OCI-LY1 (cell line): ENCODE data around the gene SLC25A11.

Source experiments
- H2AFZ ChIP-seq: fragments of 200-600 bp; sonication (generic), shearing (Covaris generic); 2 replicates; pipeline ENCODE4 v1.6.0; 2014; ENCODE audit warnings: antibody characterized with exemption, mild to moderate bottlenecking, low read length
- H3F3A ChIP-seq: fragments of 200-600 bp; sonication (generic), shearing (Covaris generic); 2 replicates; pipeline ENCODE4 v1.6.0; 2014; ENCODE audit warnings: mild to moderate bottlenecking, antibody characterized with exemption, low read length, moderate library complexity; ENCODE audit not compliant: insufficient read depth
- H3K27ac ChIP-seq: fragments of 200-600 bp; sonication (generic); 2 replicates; pipeline ENCODE4 v1.5.1; 2014; ENCODE audit warnings: low read length, mixed run types, mild to moderate bottlenecking, low read depth; ENCODE audit not compliant: poor library complexity, severe bottlenecking
- H3K27me3 ChIP-seq: fragments of 200-600 bp; sonication (generic); 2 replicates; pipeline ENCODE4 v1.6.0; 2014; ENCODE audit warnings: antibody characterized with exemption, mild to moderate bottlenecking, low read length, moderate library complexity; ENCODE audit not compliant: insufficient read depth
- H3K36me3 ChIP-seq: fragments of 200-600 bp; sonication (generic); 2 replicates; pipeline ENCODE4 v1.6.1; 2014; ENCODE audit warnings: mild to moderate bottlenecking, antibody characterized with exemption, low read length, moderate library complexity, mixed read lengths; ENCODE audit not compliant: insufficient read depth
- H3K4me1 ChIP-seq: fragments of 200-600 bp; sonication (generic); 2 replicates; pipeline ENCODE4 v1.5.1; 2014; ENCODE audit warnings: mild to moderate bottlenecking, low read length, moderate library complexity; ENCODE audit not compliant: insufficient read depth, severe bottlenecking
- H3K4me2 ChIP-seq: fragments of 200-600 bp; sonication (generic), shearing (Covaris generic); 2 replicates; pipeline ENCODE4 v1.6.1; 2014; ENCODE audit warnings: low read length
- H3K4me3 ChIP-seq: fragments of 200-600 bp; sonication (generic); 2 replicates; pipeline ENCODE4 v1.5.1; 2014; ENCODE audit warnings: low read length, low read depth, mild to moderate bottlenecking, mixed read lengths; ENCODE audit not compliant: poor library complexity, severe bottlenecking
- H3K79me2 ChIP-seq: fragments of 200-600 bp; shearing (Covaris generic); 2 replicates; pipeline ENCODE4 v1.6.1; 2016; ENCODE audit warnings: mixed run types, low read length, mixed read lengths; ENCODE audit not compliant: insufficient read depth
- H3K9ac ChIP-seq: fragments of 200-600 bp; sonication (generic), shearing (Covaris generic); 2 replicates; pipeline ENCODE4 v1.6.1; 2014; ENCODE audit warnings: mild to moderate bottlenecking, low read length, mixed read lengths
- H3K9me2 ChIP-seq: fragments of 200-600 bp; sonication (generic), shearing (Covaris generic); 2 replicates; pipeline ENCODE4 v1.6.1; 2014; ENCODE audit warnings: low read depth, mild to moderate bottlenecking, low read length, mixed read lengths
- H3K9me3 ChIP-seq: fragments of 200-600 bp; shearing (Covaris generic); 2 replicates; pipeline ENCODE4 v1.6.1; 2014; ENCODE audit warnings: low read length, mixed read lengths
- H4K20me1 ChIP-seq: fragments of 200-600 bp; sonication (generic), shearing (Covaris generic); 2 replicates; pipeline ENCODE4 v1.6.0; 2016; ENCODE audit warnings: mild to moderate bottlenecking, low read length; ENCODE audit not compliant: insufficient read depth
- CTCF ChIP-seq: fragments of 200-600 bp; sonication (generic), shearing (Covaris generic); IDR thresholded peaks from 2 replicates; pipeline ENCODE4 v1.5.1; 2017; ENCODE audit warnings: mild to moderate bottlenecking, antibody characterized with exemption, low read length, moderate library complexity, mixed read lengths
- EZH2 ChIP-seq: fragments of 200-600 bp; sonication (generic), shearing (Covaris generic); IDR thresholded peaks from 2 replicates; pipeline ENCODE4 v1.8.0; 2017; ENCODE audit warnings: borderline replicate concordance, mixed run types, mild to moderate bottlenecking, antibody characterized with exemption, low read length, moderate library complexity, mixed read lengths

Gene SLC25A11

GRCh38 chr17:4950746-4951204, 10.9 kb upstream of the SLC25A11 start, which contains the start of gene ENO3:
TSS of gene ENO3 (plus strand) at chr17:4951119. CDS start at chr17:4951830, 711 bp downstream.
- Histone ChIP-seq H3K9ac (peak within 1 kb of the TSS; percentile 92), H3K4me1 (peaks cover 31% of the 10 kb centered on the region), H4K20me1 (no peaks in the 10 kb centered on the region), H3K9me2 (no peaks in the 10 kb centered on the region), H3K27ac (peak within 1 kb of the TSS; percentile 100), H3K4me3 (peak within 1 kb of the TSS; percentile 84), H3K36me3 (peaks cover 23% of the 10 kb centered on the region), H3K79me2 (peaks cover 9% of the 10 kb centered on the region), H3K4me2 (peak within 1 kb of the TSS; percentile 94), H3K9me3 (no peaks in the 10 kb centered on the region), H3F3A (0 out of 2 replicates have a peak, but pooled peaks cover 3% of the 10 kb centered on the region), H2AFZ (no peak within 1 kb of the TSS), H3K27me3 (no peaks in the 10 kb centered on the region)
- TF ChIP-seq CTCF = no peak
- no peak for TF ChIP-seq EZH2

- Histone ChIP-seq H3K9ac (peak overlapping the region; percentile 92), H3K9me2 (no peaks in the 10 kb centered on the region), H3K4me1 (peaks cover 36% of the 10 kb centered on the region), H3K27ac (peak overlapping the region; percentile 100), H3K4me3 (peak overlapping the region; percentile 84), H3K27me3 (no peaks in the 10 kb centered on the region), H3K79me2 (peaks cover 9% of the 10 kb centered on the region), H3K9me3 (no peaks in the 10 kb centered on the region), H3K36me3 (peaks cover 29% of the 10 kb centered on the region), H3F3A (0 out of 2 replicates have a peak, but pooled peaks cover 3% of the 10 kb centered on the region), H3K4me2 (peak overlapping the region; percentile 94), H4K20me1 (no peaks in the 10 kb centered on the region), H2AFZ (no peak overlapping the region)
- no peak for TF ChIP-seq CTCF
- no peak for TF ChIP-seq EZH2
Observed at GRCh38 chr17:4950075-4950745, 10.4 kb upstream of the SLC25A11 start.

GRCh38 chr17:4949321-4950074, 9.7 kb upstream of the SLC25A11 start:
- Histone ChIP-seq H3K9me2 (no peaks in the 10 kb centered on the region), H3F3A (peaks cover 9% of the 10 kb centered on the region), H3K27ac (peak overlapping the region; percentile 100), H4K20me1 (no peaks in the 10 kb centered on the region), H3K36me3 (peaks cover 36% of the 10 kb centered on the region), H2AFZ (no peak overlapping the region), H3K79me2 (peaks cover 9% of the 10 kb centered on the region), H3K9me3 (no peaks in the 10 kb centered on the region), H3K4me2 (peak overlapping the region; percentile 94), H3K27me3 (no peaks in the 10 kb centered on the region), H3K4me1 (peaks cover 43% of the 10 kb centered on the region), H3K9ac (peak overlapping the region; percentile 92), H3K4me3 (peak overlapping the region; percentile 84)
- TF ChIP-seq CTCF = no peak
- no peak for TF ChIP-seq EZH2
